Memory B cell (primary cell): ENCODE data around the gene SMARCA2.
"Not testable (repeated sequence)": the region's sequence is repeated elsewhere in the genome, so short reads cannot be mapped to it uniquely, and the experiment has no call there.

Experiments used
- ATAC-seq: fragments of 150-1000 bp; cut with Tn5 transposase; 2 replicates; pipeline ENCODE4 v1.10.0; 2021; ENCODE audit warnings: low read depth, mild to moderate bottlenecking, moderate library complexity
- DNase-seq, 2 donors: peaks; one replicate each; pipeline ENCODE4 v3.0.0; 2022; ENCODE audit warnings: low spot score in 2 of 2
- H3K27ac Mint-ChIP-seq: one replicate; pipeline ENCODE4 v1.8.0; 2022; ENCODE audit warnings: mild to moderate bottlenecking, moderate library complexity, mixed read lengths
- H3K27me3 Mint-ChIP-seq: one replicate; pipeline ENCODE4 v1.8.0; 2022; ENCODE audit warnings: mixed read lengths
- H3K36me3 Mint-ChIP-seq: one replicate; pipeline ENCODE4 v1.8.0; 2022; ENCODE audit warnings: mild to moderate bottlenecking, mixed read lengths
- H3K4me1 Mint-ChIP-seq: one replicate; pipeline ENCODE4 v1.8.0; 2022; ENCODE audit warnings: mixed read lengths
- H3K4me3 Mint-ChIP-seq: one replicate; pipeline ENCODE4 v1.8.0; 2022; ENCODE audit warnings: mild to moderate bottlenecking, moderate library complexity, mixed read lengths
- H3K9me3 Mint-ChIP-seq: one replicate; pipeline ENCODE4 v1.8.0; 2022; ENCODE audit warnings: mixed read lengths

The SMARCA2 gene

GRCh38 chr9:2140600-2141223 lies 125.6 kb downstream of the SMARCA2 start:
- Mint-ChIP-seq H3K36me3 (peaks cover 30% of the 10 kb centered on the region), H3K27ac (no peak overlapping the region), H3K27me3 (no peaks in the 10 kb centered on the region), H3K4me1 (peaks cover 25% of the 10 kb centered on the region), H3K4me3 (no peak overlapping the region), H3K9me3 (no peaks in the 10 kb centered on the region)
- ATAC-seq (no peak), DNase-seq (no peak)

GRCh38 chr9:2142212-2142611 lies 127.1 kb downstream of the SMARCA2 start:
- DNase-seq (no peak), ATAC-seq (no peak)
- no peak overlapping the region for H3K4me3 Mint-ChIP-seq
- H3K27ac Mint-ChIP-seq: peak overlapping the region; percentile 7
- peaks cover 35% of the 10 kb centered on the region for H3K36me3 Mint-ChIP-seq
- peaks cover 24% of the 10 kb centered on the region for H3K4me1 Mint-ChIP-seq
- no peaks in the 10 kb centered on the region for H3K9me3 Mint-ChIP-seq
- H3K27me3 Mint-ChIP-seq: no peaks in the 10 kb centered on the region

- Mint-ChIP-seq H3K9me3 (peaks cover 4% of the 10 kb centered on the region), H3K27me3 (no peaks in the 10 kb centered on the region), H3K36me3 (peaks cover 35% of the 10 kb centered on the region), H3K4me3 (no peak overlapping the region), H3K27ac (no peak overlapping the region), H3K4me1 (peaks cover 18% of the 10 kb centered on the region)
- DNase-seq (no peak), ATAC-seq (no peak)
Measured at GRCh38 chr9:2144619-2145018, 129.5 kb downstream of the SMARCA2 start.

- peaks cover 44% of the 10 kb centered on the region for H3K36me3 Mint-ChIP-seq
- no peaks in the 10 kb centered on the region for H3K27me3 Mint-ChIP-seq
- peaks cover 4% of the 10 kb centered on the region for H3K9me3 Mint-ChIP-seq
- H3K4me1 Mint-ChIP-seq: peaks cover 24% of the 10 kb centered on the region
- no peak overlapping the region for H3K27ac Mint-ChIP-seq
- no peak overlapping the region for H3K4me3 Mint-ChIP-seq
- ATAC-seq (no peak), DNase-seq (no peak)
Measured at GRCh38 chr9:2145746-2146145, 130.6 kb downstream of the SMARCA2 start.

- Mint-ChIP-seq H3K4me1 (peaks cover 27% of the 10 kb centered on the region), H3K27ac (peak overlapping the region; percentile 41), H3K36me3 (peaks cover 48% of the 10 kb centered on the region)
- not testable (repeated sequence) for DNase-seq, H3K4me3 Mint-ChIP-seq, H3K9me3 Mint-ChIP-seq, H3K27me3 Mint-ChIP-seq, ATAC-seq
Measured at GRCh38 chr9:2146700-2147099, 131.6 kb downstream of the SMARCA2 start.

- Mint-ChIP-seq H3K27ac (no peak overlapping the region), H3K9me3 (peaks cover 6% of the 10 kb centered on the region)
Measured at GRCh38 chr9:2150338-2150737, 135.2 kb downstream of the SMARCA2 start.

GRCh38 chr9:2151171-2151570 lies 136.0 kb downstream of the SMARCA2 start:
- peaks cover 37% of the 10 kb centered on the region for H3K4me1 Mint-ChIP-seq
- ATAC-seq (peak; percentile 41), DNase-seq (no peak)
- no peaks in the 10 kb centered on the region for H3K27me3 Mint-ChIP-seq
- H3K36me3 Mint-ChIP-seq: peaks cover 31% of the 10 kb centered on the region
- peaks cover 6% of the 10 kb centered on the region for H3K9me3 Mint-ChIP-seq
- peak overlapping the region; percentile 50 for H3K27ac Mint-ChIP-seq
- H3K4me3 Mint-ChIP-seq: no peak overlapping the region

More at GRCh38 chr9:2150338-2150737, 135.2 kb downstream of the SMARCA2 start:
- H3K4me1 Mint-ChIP-seq: peaks cover 35% of the 10 kb centered on the region
- no peak overlapping the region for H3K4me3 Mint-ChIP-seq
- no peaks in the 10 kb centered on the region for H3K27me3 Mint-ChIP-seq
- ATAC-seq (no peak), DNase-seq (no peak)
- H3K36me3 Mint-ChIP-seq: peaks cover 33% of the 10 kb centered on the region

- no peak overlapping the region for H3K4me3 Mint-ChIP-seq
- no peaks in the 10 kb centered on the region for H3K27me3 Mint-ChIP-seq
- peaks cover 24% of the 10 kb centered on the region for H3K36me3 Mint-ChIP-seq
- DNase-seq (no peak), ATAC-seq (no peak)
- H3K4me1 Mint-ChIP-seq: peaks cover 52% of the 10 kb centered on the region
- peak overlapping the region; percentile 46 for H3K27ac Mint-ChIP-seq
- peaks cover 6% of the 10 kb centered on the region for H3K9me3 Mint-ChIP-seq
Measured at GRCh38 chr9:2152966-2153629, 138.0 kb downstream of the SMARCA2 start.

- peaks cover 5% of the 10 kb centered on the region for H3K9me3 Mint-ChIP-seq
- H3K36me3 Mint-ChIP-seq: peaks cover 19% of the 10 kb centered on the region
- H3K27ac Mint-ChIP-seq: peak overlapping the region; percentile 46
- DNase-seq (no peak), ATAC-seq (no peak)
- H3K4me3 Mint-ChIP-seq: no peak overlapping the region
- peaks cover 54% of the 10 kb centered on the region for H3K4me1 Mint-ChIP-seq
- no peaks in the 10 kb centered on the region for H3K27me3 Mint-ChIP-seq
Measured at GRCh38 chr9:2153630-2154217, 138.6 kb downstream of the SMARCA2 start.

GRCh38 chr9:2154731-2155130 lies 139.6 kb downstream of the SMARCA2 start:
- Mint-ChIP-seq H3K27me3 (no peaks in the 10 kb centered on the region), H3K9me3 (peaks cover 2% of the 10 kb centered on the region), H3K36me3 (peaks cover 15% of the 10 kb centered on the region), H3K27ac (peak overlapping the region; percentile 45), H3K4me3 (no peak overlapping the region), H3K4me1 (peaks cover 52% of the 10 kb centered on the region)
- DNase-seq (no peak), ATAC-seq (no peak)

GRCh38 chr9:2155966-2156365 lies 140.8 kb downstream of the SMARCA2 start:
- peaks cover 49% of the 10 kb centered on the region for H3K4me1 Mint-ChIP-seq
- H3K27me3 Mint-ChIP-seq: no peaks in the 10 kb centered on the region
- DNase-seq: no peak
- no peak for ATAC-seq
- peak overlapping the region; percentile 37 for H3K27ac Mint-ChIP-seq
- no peak overlapping the region for H3K4me3 Mint-ChIP-seq
- peaks cover 5% of the 10 kb centered on the region for H3K36me3 Mint-ChIP-seq
- peaks cover 2% of the 10 kb centered on the region for H3K9me3 Mint-ChIP-seq

- peaks cover 45% of the 10 kb centered on the region for H3K4me1 Mint-ChIP-seq
- peaks cover 7% of the 10 kb centered on the region for H3K36me3 Mint-ChIP-seq
- H3K9me3 Mint-ChIP-seq: no peaks in the 10 kb centered on the region
- no peak for DNase-seq
- H3K27ac Mint-ChIP-seq: peak overlapping the region; percentile 89
- H3K27me3 Mint-ChIP-seq: no peaks in the 10 kb centered on the region
- H3K4me3 Mint-ChIP-seq: peak overlapping the region; percentile 84
- ATAC-seq: peak; percentile 46
Measured at GRCh38 chr9:2157277-2158110, 142.3 kb downstream of the SMARCA2 start.

- Mint-ChIP-seq H3K36me3 (peaks cover 7% of the 10 kb centered on the region), H3K4me1 (peaks cover 40% of the 10 kb centered on the region), H3K4me3 (peak overlapping the region; percentile 84), H3K9me3 (no peaks in the 10 kb centered on the region), H3K27me3 (no peaks in the 10 kb centered on the region), H3K27ac (peak overlapping the region; percentile 89)
- DNase-seq (peak; percentile 9 to 12), ATAC-seq (peak; percentile 79)
Measured at GRCh38 chr9:2158111-2158610, 143.0 kb downstream of the SMARCA2 start.
